ENCODE data around the gene ATP2C1.

ATP2C1 gene

DNA sequence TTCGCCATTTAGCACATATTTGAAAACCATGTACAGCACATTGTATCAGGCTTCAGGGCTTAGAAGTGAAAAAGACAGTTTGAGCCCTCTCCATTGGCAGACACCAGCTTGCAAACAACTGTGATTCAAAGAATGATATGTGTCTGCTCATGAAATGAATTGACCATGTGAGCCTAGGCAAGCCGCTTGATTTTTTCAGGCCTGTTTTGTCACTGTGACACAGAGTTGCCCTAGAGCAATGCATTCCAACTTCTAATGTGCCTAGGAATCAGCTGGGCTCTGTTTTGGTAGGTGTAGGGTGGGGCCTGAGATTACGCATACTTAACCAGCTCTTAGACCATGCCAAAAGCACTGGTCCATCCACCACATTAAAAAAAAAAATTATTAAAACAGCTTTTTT, 53.0 kb downstream of the ATP2C1 start:
- H3K4me3 ChIP-seq (ENCODE audit: low read depth, low read length), result no peak overlapping the region
- DNase-seq (ENCODE audit: low read depth), result no peak
- no peak for TF ChIP-seq MYC (IDR thresholded peaks at IDR 0.05; ENCODE audit: low read depth, low read length)
- TF ChIP-seq, protein P1, sequence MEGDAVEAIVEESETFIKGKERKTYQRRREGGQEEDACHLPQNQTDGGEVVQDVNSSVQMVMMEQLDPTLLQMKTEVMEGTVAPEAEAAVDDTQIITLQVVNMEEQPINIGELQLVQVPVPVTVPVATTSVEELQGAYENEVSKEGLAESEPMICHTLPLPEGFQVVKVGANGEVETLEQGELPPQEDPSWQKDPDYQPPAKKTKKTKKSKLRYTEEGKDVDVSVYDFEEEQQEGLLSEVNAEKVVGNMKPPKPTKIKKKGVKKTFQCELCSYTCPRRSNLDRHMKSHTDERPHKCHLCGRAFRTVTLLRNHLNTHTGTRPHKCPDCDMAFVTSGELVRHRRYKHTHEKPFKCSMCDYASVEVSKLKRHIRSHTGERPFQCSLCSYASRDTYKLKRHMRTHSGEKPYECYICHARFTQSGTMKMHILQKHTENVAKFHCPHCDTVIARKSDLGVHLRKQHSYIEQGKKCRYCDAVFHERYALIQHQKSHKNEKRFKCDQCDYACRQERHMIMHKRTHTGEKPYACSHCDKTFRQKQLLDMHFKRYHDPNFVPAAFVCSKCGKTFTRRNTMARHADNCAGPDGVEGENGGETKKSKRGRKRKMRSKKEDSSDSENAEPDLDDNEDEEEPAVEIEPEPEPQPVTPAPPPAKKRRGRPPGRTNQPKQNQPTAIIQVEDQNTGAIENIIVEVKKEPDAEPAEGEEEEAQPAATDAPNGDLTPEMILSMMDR (IDR thresholded peaks at IDR 0.05; ENCODE audit: low read depth, low read length), result no peak
- no peak for TF ChIP-seq POLR2A (IDR thresholded peaks at IDR 0.05; ENCODE audit: extremely low read depth, insufficient read length)
- TF ChIP-seq, protein P2, sequence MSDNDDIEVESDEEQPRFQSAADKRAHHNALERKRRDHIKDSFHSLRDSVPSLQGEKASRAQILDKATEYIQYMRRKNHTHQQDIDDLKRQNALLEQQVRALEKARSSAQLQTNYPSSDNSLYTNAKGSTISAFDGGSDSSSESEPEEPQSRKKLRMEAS (IDR thresholded peaks at IDR 0.05; ENCODE audit: low read depth, low read length), result no peak

DNA sequence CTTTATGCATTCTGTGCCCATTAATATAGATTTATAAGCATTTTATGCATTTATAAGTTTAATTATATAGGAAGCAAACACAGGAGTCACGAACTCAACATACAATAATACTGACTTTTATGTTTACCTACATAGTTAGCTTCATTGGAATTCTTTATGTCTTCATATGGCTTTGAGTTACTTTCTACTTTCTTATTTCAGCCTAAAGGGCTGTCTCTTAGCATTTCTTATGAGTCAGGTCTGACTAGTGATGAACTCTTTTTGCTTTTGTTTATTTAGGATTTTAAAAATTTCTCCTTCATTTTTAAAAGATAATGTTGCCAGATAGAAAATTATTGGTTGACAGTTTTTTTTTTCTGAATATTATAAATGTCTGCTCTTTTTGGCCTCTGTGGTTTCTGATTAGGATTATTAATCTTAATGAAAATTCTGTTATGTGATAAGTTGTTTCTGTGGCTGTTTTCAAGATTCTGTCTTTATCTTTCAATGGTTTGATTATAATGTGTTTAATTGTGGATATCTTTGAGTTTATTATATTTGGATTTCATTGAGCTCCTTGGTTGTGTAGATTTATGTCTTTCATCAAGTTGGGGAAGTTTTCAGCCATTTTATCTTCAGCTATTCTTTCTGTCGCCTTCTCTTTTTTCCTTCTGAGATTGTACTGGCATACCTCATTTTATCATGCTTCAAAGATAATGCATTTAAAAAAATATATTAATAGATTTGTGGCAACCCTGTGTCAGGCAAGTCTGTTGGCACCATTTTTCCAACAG, 54.3 kb downstream of the ATP2C1 start:
- no peak for TF ChIP-seq POLR2A (IDR thresholded peaks at IDR 0.05; ENCODE audit: extremely low read depth, insufficient read length)
- TF ChIP-seq, protein P2 (IDR thresholded peaks at IDR 0.05; ENCODE audit: low read depth, low read length), result no peak
- no peak for TF ChIP-seq MYC (IDR thresholded peaks at IDR 0.05; ENCODE audit: low read depth, low read length)
- TF ChIP-seq, protein P1 (IDR thresholded peaks at IDR 0.05; ENCODE audit: low read depth, low read length), result no peak
- no peak for DNase-seq (ENCODE audit: low read depth)
- no peak overlapping the region for H3K4me3 ChIP-seq (ENCODE audit: low read depth, low read length)

DNA sequence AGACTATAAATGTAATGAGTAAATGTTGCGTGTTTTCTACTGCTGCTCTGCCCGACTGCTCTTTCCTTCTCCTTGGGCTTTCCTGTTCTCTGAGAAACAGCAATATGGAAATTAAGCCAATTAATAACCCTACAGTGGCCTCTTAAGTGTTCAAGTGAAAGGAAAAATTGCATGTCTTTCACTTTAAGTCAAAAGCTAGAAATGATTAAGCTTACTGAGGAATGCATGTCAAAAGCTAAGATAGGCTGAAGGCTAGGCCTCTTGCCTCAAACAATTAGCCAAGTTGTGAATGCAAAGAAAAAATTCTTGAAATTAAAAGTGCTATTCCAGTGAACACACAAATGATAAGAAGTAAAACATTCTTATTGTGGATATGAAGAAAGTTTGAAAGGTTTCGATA, 55.0 kb downstream of the ATP2C1 start:
- DNase-seq (ENCODE audit: low read depth), result no peak
- TF ChIP-seq MYC (IDR thresholded peaks at IDR 0.05; ENCODE audit: low read depth, low read length) (no peak), POLR2A (IDR thresholded peaks at IDR 0.05; ENCODE audit: extremely low read depth, insufficient read length) (no peak)
- TF ChIP-seq, protein P1 (IDR thresholded peaks at IDR 0.05; ENCODE audit: low read depth, low read length), result no peak
- TF ChIP-seq, protein P2 (IDR thresholded peaks at IDR 0.05; ENCODE audit: low read depth, low read length), result no peak
- no peak overlapping the region for H3K4me3 ChIP-seq (ENCODE audit: low read depth, low read length)

DNA sequence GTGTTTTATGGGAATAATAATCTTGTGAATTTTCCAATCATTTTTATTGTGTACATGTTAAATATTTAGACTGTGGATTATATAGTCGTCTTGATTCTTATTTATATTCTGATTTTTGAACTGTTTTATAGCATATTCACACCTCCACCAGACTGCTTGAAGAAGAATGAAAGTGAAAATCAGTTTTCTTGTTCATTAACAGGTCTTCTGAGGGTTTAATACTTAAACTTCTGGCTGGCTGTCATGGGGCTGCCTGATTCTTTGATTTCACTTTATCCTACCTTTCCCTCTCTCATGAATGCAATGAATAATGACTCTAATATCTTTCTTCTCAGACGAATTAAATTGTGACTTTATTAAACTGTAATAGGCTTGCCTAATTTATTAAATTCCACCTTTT, 56.2 kb downstream of the ATP2C1 start:
- TF ChIP-seq POLR2A (IDR thresholded peaks at IDR 0.05; ENCODE audit: extremely low read depth, insufficient read length), result no peak
- TF ChIP-seq, protein P1 (IDR thresholded peaks at IDR 0.05; ENCODE audit: low read depth, low read length), result no peak
- no peak for TF ChIP-seq MYC (IDR thresholded peaks at IDR 0.05; ENCODE audit: low read depth, low read length)
- TF ChIP-seq, protein P2 (IDR thresholded peaks at IDR 0.05; ENCODE audit: low read depth, low read length), result no peak
- no peak overlapping the region for H3K4me3 ChIP-seq (ENCODE audit: low read depth, low read length)
- DNase-seq (ENCODE audit: low read depth), result no peak

DNA sequence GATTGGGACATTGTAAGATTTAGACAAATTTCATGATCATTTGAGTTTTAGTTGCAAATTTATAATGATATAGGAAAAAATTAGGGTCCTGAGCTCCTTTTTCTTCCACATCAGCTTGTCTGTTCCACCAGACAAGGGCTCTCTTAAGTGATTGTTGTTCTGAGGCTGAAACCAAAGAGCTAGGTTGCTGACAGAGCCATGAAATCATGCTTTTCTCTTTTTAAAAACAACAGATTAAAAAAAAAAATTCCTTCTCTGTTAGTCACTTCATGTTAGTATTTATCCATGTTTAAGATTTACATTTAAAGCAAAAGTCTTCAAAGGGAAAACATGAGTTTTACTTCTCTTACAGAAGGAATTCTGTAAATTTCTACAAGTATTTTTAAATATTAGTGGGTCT, 56.8 kb downstream of the ATP2C1 start:
- H3K4me3 ChIP-seq (ENCODE audit: low read depth, low read length), result no peak overlapping the region
- DNase-seq (ENCODE audit: low read depth), result no peak

More for the DNA sequence above, 56.8 kb downstream of the ATP2C1 start:
- TF ChIP-seq MYC (IDR thresholded peaks at IDR 0.05; ENCODE audit: low read depth, low read length), result no peak
- TF ChIP-seq, protein P1 (IDR thresholded peaks at IDR 0.05; ENCODE audit: low read depth, low read length), result no peak
- no peak for TF ChIP-seq POLR2A (IDR thresholded peaks at IDR 0.05; ENCODE audit: extremely low read depth, insufficient read length)
- TF ChIP-seq, protein P2 (IDR thresholded peaks at IDR 0.05; ENCODE audit: low read depth, low read length), result no peak

Data from NB4 (cell line).